ENCODE data around the gene SLC1A2.

DNA sequence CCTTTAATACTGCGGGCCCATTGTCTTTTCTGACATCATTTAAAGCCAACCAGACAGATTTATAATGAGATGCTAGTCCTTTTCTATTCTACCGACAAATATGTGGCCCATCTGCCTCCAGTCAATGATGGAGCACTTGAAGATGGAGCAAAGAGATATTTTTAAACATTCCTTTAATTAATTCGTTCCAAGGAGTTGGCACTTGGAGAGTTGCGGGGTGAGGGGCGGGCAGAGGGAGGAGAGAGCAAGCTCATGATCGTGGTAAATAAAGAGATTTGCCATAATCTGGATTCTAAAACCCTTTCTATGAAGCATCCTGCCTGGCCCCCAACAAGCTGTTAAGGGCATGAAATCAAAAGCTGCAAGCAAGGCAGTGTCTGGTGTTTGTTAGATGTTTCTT is 5.0 kb downstream of the SLC1A2 start:
- TF ChIP-seq, protein P1, sequence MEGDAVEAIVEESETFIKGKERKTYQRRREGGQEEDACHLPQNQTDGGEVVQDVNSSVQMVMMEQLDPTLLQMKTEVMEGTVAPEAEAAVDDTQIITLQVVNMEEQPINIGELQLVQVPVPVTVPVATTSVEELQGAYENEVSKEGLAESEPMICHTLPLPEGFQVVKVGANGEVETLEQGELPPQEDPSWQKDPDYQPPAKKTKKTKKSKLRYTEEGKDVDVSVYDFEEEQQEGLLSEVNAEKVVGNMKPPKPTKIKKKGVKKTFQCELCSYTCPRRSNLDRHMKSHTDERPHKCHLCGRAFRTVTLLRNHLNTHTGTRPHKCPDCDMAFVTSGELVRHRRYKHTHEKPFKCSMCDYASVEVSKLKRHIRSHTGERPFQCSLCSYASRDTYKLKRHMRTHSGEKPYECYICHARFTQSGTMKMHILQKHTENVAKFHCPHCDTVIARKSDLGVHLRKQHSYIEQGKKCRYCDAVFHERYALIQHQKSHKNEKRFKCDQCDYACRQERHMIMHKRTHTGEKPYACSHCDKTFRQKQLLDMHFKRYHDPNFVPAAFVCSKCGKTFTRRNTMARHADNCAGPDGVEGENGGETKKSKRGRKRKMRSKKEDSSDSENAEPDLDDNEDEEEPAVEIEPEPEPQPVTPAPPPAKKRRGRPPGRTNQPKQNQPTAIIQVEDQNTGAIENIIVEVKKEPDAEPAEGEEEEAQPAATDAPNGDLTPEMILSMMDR (IDR thresholded peaks at IDR 0.05): no peak
- TF ChIP-seq POLR2A (IDR thresholded peaks at IDR 0.05): no peak

All from heart left ventricle (tissue), 13 donors.